SH-SY5Y (cell line): ENCODE data around the gene CSHL1.
"Not testable (repeated sequence)": the region's sequence is repeated elsewhere in the genome, so short reads cannot be mapped to it uniquely, and the experiment has no call there.

Experiments used
- GATA2 ChIP-seq: IDR thresholded peaks from 2 replicates; pipeline ENCODE4 v1.6.1; 2011; ENCODE audit warnings: mild to moderate bottlenecking, low read depth, low read length
- GATA3 ChIP-seq: IDR thresholded peaks from 2 replicates; pipeline ENCODE4 v1.6.1; 2011; ENCODE audit warnings: low read depth, mild to moderate bottlenecking, low read length, moderate library complexity

Gene CSHL1

GRCh38 chr17:63930951-63931575, 20.0 kb upstream of the CSHL1 start:
- TF ChIP-seq GATA2 (no peak), GATA3 (no peak)

DNA sequence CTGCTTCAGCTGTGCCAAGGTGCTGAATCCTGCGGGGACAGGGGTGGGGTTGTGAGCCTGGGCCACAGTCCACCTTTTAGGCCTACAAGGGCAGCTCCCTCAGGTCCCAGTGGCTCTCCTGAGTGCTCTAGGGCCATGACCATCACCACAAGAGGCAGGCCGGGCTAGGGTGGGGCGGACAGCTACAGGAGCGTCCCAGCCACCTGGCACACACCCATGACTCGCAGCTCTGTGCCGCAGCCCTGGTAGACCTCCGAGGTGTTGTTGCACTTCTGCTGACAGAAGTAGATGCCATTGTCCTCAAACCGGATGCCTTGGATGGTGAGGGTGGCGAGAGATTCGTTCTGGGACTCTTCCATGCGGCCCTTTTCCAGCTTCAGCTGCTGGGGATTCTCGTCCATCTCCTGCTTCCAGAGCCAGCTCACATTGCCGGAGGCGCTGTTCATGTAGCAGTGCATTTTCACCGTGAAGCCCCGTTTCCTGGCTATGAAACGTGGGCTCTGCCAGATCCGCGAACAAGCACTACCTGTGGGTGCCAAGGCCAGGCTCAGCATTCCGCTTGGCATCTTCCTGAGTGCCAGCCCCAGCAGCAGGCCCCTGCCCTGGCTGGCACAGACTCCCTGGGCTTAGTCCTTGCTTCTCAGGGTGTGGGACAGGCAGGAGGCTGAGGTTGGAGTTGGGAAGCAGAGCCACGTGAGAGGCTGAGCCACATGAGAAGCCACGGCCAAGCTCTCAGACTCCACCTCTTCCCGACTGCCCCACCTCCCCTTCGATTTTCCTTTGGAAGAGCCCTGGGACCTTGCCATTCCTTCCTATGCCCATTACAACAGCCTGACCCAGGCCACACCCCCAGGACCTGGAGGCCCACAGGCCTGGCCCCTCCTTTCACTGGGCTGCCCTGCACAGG, 19.1 kb upstream of the CSHL1 start:
- TF ChIP-seq GATA3: no peak
- TF ChIP-seq GATA2: no peak

DNA sequence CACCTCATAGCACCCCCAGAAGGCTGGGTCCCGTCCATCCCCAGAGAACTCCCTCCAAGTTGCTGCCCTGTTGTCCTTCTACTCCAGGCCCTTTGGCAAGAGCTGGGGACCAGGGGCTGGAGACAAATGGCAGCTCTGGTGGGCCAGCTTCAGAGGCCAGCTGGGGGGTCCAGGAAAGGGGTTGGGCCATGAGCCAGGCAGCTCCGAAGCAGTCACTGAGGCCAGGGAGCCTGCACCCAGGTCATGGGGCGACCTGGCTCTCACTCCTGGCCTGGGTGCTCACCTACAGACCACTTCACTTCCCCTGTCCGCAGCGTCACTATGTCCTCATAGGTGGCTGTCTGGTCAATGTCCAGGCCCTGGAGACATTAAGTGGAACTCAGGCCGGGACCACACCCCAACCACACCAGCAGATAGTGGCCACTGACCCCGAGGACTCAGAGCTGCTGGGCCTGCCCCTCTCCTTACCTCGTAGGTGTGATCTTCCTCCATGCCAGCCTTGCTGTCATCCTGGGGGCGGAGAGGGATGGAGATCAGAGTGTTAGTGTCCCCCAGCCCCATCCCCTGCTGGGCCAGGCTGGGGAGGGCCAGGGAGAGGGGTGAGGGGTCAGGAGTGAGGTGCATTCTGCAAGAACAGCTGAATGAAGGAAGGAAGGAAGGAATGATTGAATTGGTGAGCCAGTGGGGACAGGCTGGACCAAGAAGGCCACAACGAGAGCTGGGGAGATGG, 18.1 kb upstream of the CSHL1 start:
- TF ChIP-seq GATA2: no peak
- TF ChIP-seq GATA3: no peak

DNA sequence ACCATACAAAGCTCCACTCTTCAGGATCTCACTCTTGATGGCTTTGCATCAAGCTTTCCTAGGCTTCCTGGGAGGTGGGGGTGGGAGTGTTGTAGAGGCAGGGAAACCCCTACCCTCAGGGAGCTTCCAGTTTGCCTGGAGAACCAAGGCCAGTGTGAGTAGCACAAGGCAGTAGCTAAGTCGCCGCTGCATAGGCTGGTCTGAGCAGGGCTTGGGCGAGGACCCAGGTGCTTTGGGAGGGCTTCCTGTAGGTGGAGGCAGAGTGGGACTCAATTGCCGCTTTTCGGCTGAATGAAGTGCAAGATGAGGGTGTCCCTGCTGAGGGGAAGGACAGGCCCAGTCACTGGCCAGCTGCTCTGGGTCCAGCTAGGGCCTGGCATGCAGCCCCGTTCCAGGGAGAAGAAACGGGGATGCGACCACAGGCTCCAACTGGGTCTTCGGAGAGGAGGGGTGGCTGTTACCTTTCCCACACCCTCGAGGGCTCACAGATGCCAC, 17.2 kb upstream of the CSHL1 start:
- TF ChIP-seq GATA3 (no peak), GATA2 (no peak)

DNA sequence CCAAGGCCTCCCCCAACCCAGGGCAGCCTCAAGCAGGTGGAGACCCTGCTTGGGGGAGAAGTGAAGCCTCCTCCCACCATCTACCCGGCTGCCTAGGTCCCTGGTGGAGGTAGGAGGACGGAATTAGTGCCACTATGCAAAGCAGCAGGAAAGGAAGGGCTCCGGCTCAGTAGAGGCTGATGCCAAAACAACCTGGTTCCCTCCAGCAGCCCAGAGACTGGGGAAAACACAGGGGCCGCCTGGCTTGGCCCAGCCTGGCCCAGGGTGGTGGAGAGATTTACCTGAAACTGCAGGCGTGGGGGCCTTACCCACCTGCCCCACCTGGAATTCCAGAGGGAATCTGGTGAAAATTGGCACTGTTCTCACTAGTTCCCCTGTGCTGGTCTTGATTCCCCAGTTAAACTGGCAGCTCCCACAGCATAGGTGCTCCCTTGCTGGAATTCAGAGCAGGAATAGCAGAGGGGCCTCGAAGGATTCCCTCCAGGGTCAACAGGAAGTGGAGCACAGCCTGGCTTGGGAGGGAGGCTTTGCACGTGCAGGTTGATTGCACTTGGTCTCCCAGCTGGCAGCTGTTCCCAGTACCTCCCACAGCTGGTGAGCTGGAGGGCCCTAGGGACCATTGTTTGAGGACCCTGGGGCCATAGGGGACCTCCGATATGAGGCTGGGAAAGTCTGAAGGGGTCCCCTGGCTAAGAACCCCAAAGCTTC, 16.6 kb upstream of the CSHL1 start:
- no peak for TF ChIP-seq GATA2
- no peak for TF ChIP-seq GATA3

DNA sequence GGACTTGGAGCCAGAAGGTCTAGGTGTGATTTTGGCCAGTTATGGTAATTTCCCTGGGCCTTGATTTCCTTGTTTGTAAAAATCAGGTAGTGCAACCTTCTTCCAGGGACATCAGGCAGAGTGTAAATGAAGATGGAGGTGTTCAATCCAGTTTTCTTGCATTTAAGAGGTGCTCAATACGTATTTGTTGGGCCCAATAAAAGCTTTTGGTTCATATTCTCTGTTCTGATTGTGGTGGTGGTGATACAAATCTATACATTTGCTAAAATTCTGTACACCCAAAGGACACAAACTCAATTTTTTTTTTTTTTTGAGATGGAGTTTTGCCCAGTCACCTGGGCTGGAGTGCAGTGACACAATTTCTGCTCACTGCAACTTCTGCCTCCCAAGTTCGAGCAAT, 15.1 kb upstream of the CSHL1 start:
- TF ChIP-seq GATA2: no peak
- no peak for TF ChIP-seq GATA3

GRCh38 chr17:63925615-63926014, 14.6 kb upstream of the CSHL1 start:
- TF ChIP-seq GATA2 (no peak), GATA3 (no peak)

GRCh38 chr17:63919311-63919723, 8.3 kb upstream of the CSHL1 start:
- TF ChIP-seq GATA2: no peak
- no peak for TF ChIP-seq GATA3

- TF ChIP-seq GATA3, GATA2: not testable (repeated sequence)
Observed at GRCh38 chr17:63918789-63919305, 7.8 kb upstream of the CSHL1 start, which contains the start of gene GH1. GH1 (minus strand) TSS chr17:63918839; CDS start chr17:63918776, 63 bp downstream.

DNA sequence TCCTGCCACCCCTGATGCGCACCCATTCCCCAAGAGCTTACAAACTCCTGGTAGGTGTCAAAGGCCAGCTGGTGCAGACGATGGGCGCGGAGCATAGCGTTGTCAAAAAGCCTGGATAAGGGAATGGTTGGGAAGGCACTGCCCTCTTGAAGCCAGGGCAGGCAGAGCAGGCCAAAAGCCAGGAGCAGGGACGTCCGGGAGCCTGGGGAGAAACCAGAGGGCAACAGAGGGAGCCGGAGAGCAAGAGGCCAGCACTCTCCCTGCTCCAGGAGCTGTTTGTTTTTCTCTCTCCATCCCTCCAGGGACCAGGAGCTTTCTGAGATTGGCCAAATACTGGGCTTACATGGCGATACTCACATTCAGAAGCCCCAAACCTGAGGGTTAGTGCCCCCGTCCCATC, 7.2 kb upstream of the CSHL1 start:
- TF ChIP-seq GATA3 (no peak), GATA2 (no peak)

GRCh38 chr17:63917646-63918045, 6.6 kb upstream of the CSHL1 start:
- TF ChIP-seq GATA3 (no peak), GATA2 (no peak)

GRCh38 chr17:63916566-63917185, 5.6 kb upstream of the CSHL1 start:
- TF ChIP-seq GATA3: no peak
- TF ChIP-seq GATA2: no peak

- TF ChIP-seq GATA3 (no peak), GATA2 (no peak)
Observed at GRCh38 chr17:63914471-63914870, 3.4 kb upstream of the CSHL1 start.
